Astrocyte (in vitro differentiated cells and primary cell): Measurements from ENCODE around the gene CCDC40. TPM values are rescaled to one million over a fixed set of nuclear protein-coding genes. Genes with fewer than 3 reads are reported as not detected.

ENCODE experiments used
- DNase-seq: peaks from one replicate; pipeline ENCODE4 v3.0.0-alpha.2; 2010; ENCODE audit warnings: low read depth
- FAIRE-seq: peaks from 2 replicates; lab custom pipeline; 2011; peaks lifted over from hg19 to GRCh38; lab: Jason Lieb, UNC
- H2AFZ ChIP-seq: 2 replicates; pipeline ENCODE4 v1.6.0; 2012; ENCODE audit warnings: low read depth, low read length, inconsistent platforms
- H3K27ac ChIP-seq: 2 replicates; pipeline ENCODE4 v1.5.1; 2011; ENCODE audit warnings: low read depth, low read length, inconsistent platforms
- H3K27me3 ChIP-seq: 2 replicates; pipeline ENCODE4 v1.6.0; 2011; ENCODE audit warnings: low read length, inconsistent platforms; ENCODE audit not compliant: insufficient read depth
- H3K36me3 ChIP-seq: 2 replicates; pipeline ENCODE4 v1.5.1; 2011; ENCODE audit warnings: low read length, inconsistent platforms; ENCODE audit not compliant: insufficient read depth
- H3K4me1 ChIP-seq: 2 replicates; pipeline ENCODE4 v1.5.1; 2011; ENCODE audit warnings: low read length, inconsistent platforms; ENCODE audit not compliant: insufficient read depth
- H3K4me2 ChIP-seq: 2 replicates; pipeline ENCODE4 v1.6.0; 2012; ENCODE audit warnings: low read length, inconsistent platforms
- H3K4me3 ChIP-seq: 2 replicates; pipeline ENCODE4 v1.5.1; 2011; ENCODE audit warnings: low read depth, mild to moderate bottlenecking, low read length, inconsistent platforms; ENCODE audit not compliant: insufficient read depth
- H3K79me2 ChIP-seq: 2 replicates; pipeline ENCODE4 v1.6.0; 2012; ENCODE audit warnings: mild to moderate bottlenecking, low read length, inconsistent platforms; ENCODE audit not compliant: insufficient read depth
- H3K9ac ChIP-seq: 2 replicates; pipeline ENCODE4 v1.6.0; 2012; ENCODE audit warnings: mild to moderate bottlenecking, low read length, inconsistent platforms
- H3K9me3 ChIP-seq: 2 replicates; pipeline ENCODE4 v1.5.1; 2012; ENCODE audit warnings: low read depth, mild to moderate bottlenecking, low read length, inconsistent platforms; ENCODE audit not compliant: insufficient read depth
- H4K20me1 ChIP-seq: 2 replicates; pipeline ENCODE4 v1.6.0; 2012; ENCODE audit warnings: low read length, inconsistent platforms; ENCODE audit not compliant: insufficient read depth
- H3K27ac Mint-ChIP-seq: one replicate; pipeline ENCODE4 v1.8.0; 2021; ENCODE audit warnings: mild to moderate bottlenecking, mixed read lengths; ENCODE audit not compliant: unreplicated experiment
- H3K27me3 Mint-ChIP-seq: one replicate; pipeline ENCODE4 v1.8.0; 2021; ENCODE audit warnings: low read depth, mixed read lengths; ENCODE audit not compliant: unreplicated experiment
- H3K36me3 Mint-ChIP-seq: one replicate; pipeline ENCODE4 v1.8.0; 2021; ENCODE audit warnings: low read depth, mixed read lengths; ENCODE audit not compliant: unreplicated experiment
- H3K4me1 Mint-ChIP-seq: one replicate; pipeline ENCODE4 v1.8.0; 2021; ENCODE audit warnings: low read depth, mixed read lengths; ENCODE audit not compliant: unreplicated experiment
- H3K4me3 Mint-ChIP-seq: one replicate; pipeline ENCODE4 v1.8.0; 2021; ENCODE audit warnings: mild to moderate bottlenecking, moderate library complexity, mixed read lengths; ENCODE audit not compliant: unreplicated experiment
- H3K9me3 Mint-ChIP-seq: one replicate; pipeline ENCODE4 v1.8.0; 2021; ENCODE audit warnings: mild to moderate bottlenecking, mixed read lengths; ENCODE audit not compliant: unreplicated experiment
- CTCF ChIP-seq: IDR thresholded peaks from 2 replicates; pipeline ENCODE4 v1.5.1; 2011; ENCODE audit warnings: low read depth, mild to moderate bottlenecking, inconsistent platforms, low read length, moderate library complexity; ENCODE audit not compliant: insufficient read depth
- EZH2 ChIP-seq: IDR thresholded peaks from 2 replicates; pipeline ENCODE4 v1.6.1; 2012; ENCODE audit warnings: mild to moderate bottlenecking, low read length, inconsistent platforms; ENCODE audit not compliant: insufficient read depth
- total RNA-seq: library from RNA; stranded (reverse); gene quantifications from 2 replicates; pipeline ENCODE4 v1.2.1, GENCODE V29; 2021

Gene CCDC40
- total RNA-seq, 1 donor from 2014 or later, result 7.0 TPM

- H4K20me1 ChIP-seq, result peaks cover 53% of the 10 kb centered on the region
- no peaks in the 10 kb centered on the region for H3K4me1 Mint-ChIP-seq
These were observed 27.6 kb upstream of the CCDC40 start for GRCh38 chr17:80008848-80009247.

GRCh38 chr17:80009391-80010282 lies 26.8 kb upstream of the CCDC40 start:
- Histone ChIP-seq H3K4me2 (no peak overlapping the region), H3K79me2 (peaks cover 4% of the 10 kb centered on the region), H3K9ac (no peak overlapping the region), H3K27me3 (no peaks in the 10 kb centered on the region), H3K36me3 (no peaks in the 10 kb centered on the region), H4K20me1 (peaks cover 58% of the 10 kb centered on the region), H3K4me3 (no peak overlapping the region), H3K27ac (no peak overlapping the region), H3K4me1 (no peaks in the 10 kb centered on the region), H3K9me3 (no peaks in the 10 kb centered on the region), H2AFZ (no peak overlapping the region)
- no peak overlapping the region for H3K27ac Mint-ChIP-seq
- H3K9me3 Mint-ChIP-seq, result no peaks in the 10 kb centered on the region
- no peak for FAIRE-seq
- no peak overlapping the region for H3K4me3 Mint-ChIP-seq
- H3K27me3 Mint-ChIP-seq, result no peaks in the 10 kb centered on the region
- TF ChIP-seq EZH2 (no peak), CTCF (no peak)
- no peak for DNase-seq
- peaks cover 2% of the 10 kb centered on the region for H3K36me3 Mint-ChIP-seq
- H3K4me1 Mint-ChIP-seq, result no peaks in the 10 kb centered on the region

More at GRCh38 chr17:80008848-80009247, 27.6 kb upstream of the CCDC40 start:
- Histone ChIP-seq H3K4me1 (no peaks in the 10 kb centered on the region), H3K27ac (no peak overlapping the region), H3K9me3 (no peaks in the 10 kb centered on the region), H3K4me3 (no peak overlapping the region), H3K79me2 (no peaks in the 10 kb centered on the region), H3K9ac (no peak overlapping the region), H2AFZ (no peak overlapping the region), H3K36me3 (no peaks in the 10 kb centered on the region), H3K27me3 (no peaks in the 10 kb centered on the region), H3K4me2 (no peak overlapping the region)
- DNase-seq (no peak), FAIRE-seq (no peak)
- no peaks in the 10 kb centered on the region for H3K9me3 Mint-ChIP-seq
- H3K36me3 Mint-ChIP-seq, result no peaks in the 10 kb centered on the region
- no peak overlapping the region for H3K27ac Mint-ChIP-seq
- H3K4me3 Mint-ChIP-seq, result no peak overlapping the region
- TF ChIP-seq CTCF (no peak), EZH2 (no peak)
- H3K27me3 Mint-ChIP-seq, result no peaks in the 10 kb centered on the region

- TF ChIP-seq CTCF (no peak), EZH2 (no peak)
- peaks cover 54% of the 10 kb centered on the region for H4K20me1 ChIP-seq
These were observed 26.1 kb upstream of the CCDC40 start for GRCh38 chr17:80010283-80010858.

More at GRCh38 chr17:80010283-80010858, 26.1 kb upstream of the CCDC40 start:
- no peaks in the 10 kb centered on the region for H3K4me1 Mint-ChIP-seq
- H3K27ac Mint-ChIP-seq, result no peak overlapping the region
- H3K36me3 ChIP-seq, result no peaks in the 10 kb centered on the region
- no peak for DNase-seq
- H3K36me3 Mint-ChIP-seq, result peaks cover 6% of the 10 kb centered on the region
- FAIRE-seq, result no peak
- no peaks in the 10 kb centered on the region for H3K27me3 ChIP-seq
- peaks cover 7% of the 10 kb centered on the region for H3K79me2 ChIP-seq
- no peaks in the 10 kb centered on the region for H3K4me1 ChIP-seq
- H3K9me3 ChIP-seq, result no peaks in the 10 kb centered on the region
- no peaks in the 10 kb centered on the region for H3K27me3 Mint-ChIP-seq
- no peak overlapping the region for H3K27ac ChIP-seq
- H3K4me3 Mint-ChIP-seq, result no peak overlapping the region
- H3K9ac ChIP-seq, result no peak overlapping the region
- H2AFZ ChIP-seq, result no peak overlapping the region
- H3K9me3 Mint-ChIP-seq, result no peaks in the 10 kb centered on the region
- H3K4me2 ChIP-seq, result no peak overlapping the region
- H3K4me3 ChIP-seq, result no peak overlapping the region
